Measurements from ENCODE around the gene PSMB11. TPM values are rescaled to one million over a fixed set of nuclear protein-coding genes. Genes with fewer than 3 reads are reported as not detected.

The PSMB11 gene
- total RNA-seq, 1 experiment from 2014 or later, result not detected

DNA sequence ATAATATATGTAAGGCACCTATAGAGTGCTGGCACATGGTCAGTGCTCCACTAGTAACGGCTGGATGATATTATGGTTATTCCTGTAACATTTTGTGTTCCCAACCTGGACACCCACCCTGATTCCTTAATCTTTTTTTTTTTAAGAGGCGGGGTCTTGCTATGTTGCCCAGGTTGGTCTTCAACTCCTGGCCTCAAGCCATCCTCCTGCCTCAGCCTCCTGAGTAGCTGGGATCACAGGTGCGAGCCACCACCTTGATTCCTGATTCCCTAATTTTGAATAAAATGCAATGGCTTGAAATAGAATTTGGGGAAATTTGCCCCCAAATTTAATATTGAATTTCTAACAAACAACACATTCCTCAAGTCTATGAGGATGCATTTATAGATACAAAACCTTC, 39.4 kb upstream of the PSMB11 start:
- ChIA-PET CTCF (interaction anchor here (2.5 kb wide), 1 partner anchor 16 kb away, joined by 10 read pairs; no protein-coding TSS in a partner anchor), POLR2A (no interaction called here)

More for the DNA sequence above, 39.4 kb upstream of the PSMB11 start:
- intact Hi-C loops (cut with micrococcal nuclease), result no loop called here
- H3K4me1 ChIP-seq (ENCODE audit: control insufficient read depth in 1 of 2, insufficient read depth in 2 of 2, low read length in 2 of 2), result peaks cover 11 to 30% of the 10 kb centered on the region in 2 experiments
- no peaks in the 10 kb centered on the region for H3K9me3 ChIP-seq (ENCODE audit: control insufficient read depth in 1 of 2, insufficient read depth in 1 of 2, low read depth in 1 of 2, low read length in 2 of 2)
- no TSS peak for BruUV-seq (replicated peaks)
- no peaks in the 10 kb centered on the region for H3K27me3 ChIP-seq (ENCODE audit: insufficient read depth, low read length)
- H3K4me2 ChIP-seq (ENCODE audit: low read length), result no peak overlapping the region
- no peak overlapping the region for H2AFZ ChIP-seq (ENCODE audit: low read depth, low read length, poor library complexity, severe bottlenecking)
- DNase-seq (ENCODE audit: low read depth, low spot score) (no peak), ATAC-seq (no peak)
- H3K27ac ChIP-seq (ENCODE audit: low read depth, low read length), result no peak overlapping the region
- H4K20me1 ChIP-seq (ENCODE audit: insufficient read depth), result no peaks in the 10 kb centered on the region
- TF ChIP-seq YY1 (IDR thresholded peaks at IDR 0.05; ENCODE audit: extremely low read depth, insufficient replicate concordance, low read depth, low read length), result no peak
- no peak for TF ChIP-seq CTCF (IDR thresholded peaks at IDR 0.05 in 2 of 3, conservative IDR thresholded peaks at IDR 0.05 in 1 of 3; ENCODE audit: borderline replicate concordance in 1 of 3, insufficient read depth in 1 of 3, low read depth in 2 of 3, low read length in 2 of 3)
- no peak for TF ChIP-seq CEBPB (IDR thresholded peaks at IDR 0.05; ENCODE audit: low read depth)
- no peak for TF ChIP-seq ATF3 (IDR thresholded peaks at IDR 0.05)
- no peak for TF ChIP-seq ELF1 (IDR thresholded peaks at IDR 0.05; ENCODE audit: borderline replicate concordance, low read depth)
- no peak for TF ChIP-seq ZNF274 (IDR thresholded peaks at IDR 0.05; ENCODE audit: low read depth, low read length)
- no peak for TF ChIP-seq JUND (IDR thresholded peaks at IDR 0.05)
- no peak for TF ChIP-seq EGR1 (IDR thresholded peaks at IDR 0.05; ENCODE audit: low read depth)
- no peak for TF ChIP-seq SIN3A (IDR thresholded peaks at IDR 0.05; ENCODE audit: low read depth)
- TF ChIP-seq FOSL1 (IDR thresholded peaks at IDR 0.05; ENCODE audit: low read depth), result no peak
- TF ChIP-seq, protein P1, sequence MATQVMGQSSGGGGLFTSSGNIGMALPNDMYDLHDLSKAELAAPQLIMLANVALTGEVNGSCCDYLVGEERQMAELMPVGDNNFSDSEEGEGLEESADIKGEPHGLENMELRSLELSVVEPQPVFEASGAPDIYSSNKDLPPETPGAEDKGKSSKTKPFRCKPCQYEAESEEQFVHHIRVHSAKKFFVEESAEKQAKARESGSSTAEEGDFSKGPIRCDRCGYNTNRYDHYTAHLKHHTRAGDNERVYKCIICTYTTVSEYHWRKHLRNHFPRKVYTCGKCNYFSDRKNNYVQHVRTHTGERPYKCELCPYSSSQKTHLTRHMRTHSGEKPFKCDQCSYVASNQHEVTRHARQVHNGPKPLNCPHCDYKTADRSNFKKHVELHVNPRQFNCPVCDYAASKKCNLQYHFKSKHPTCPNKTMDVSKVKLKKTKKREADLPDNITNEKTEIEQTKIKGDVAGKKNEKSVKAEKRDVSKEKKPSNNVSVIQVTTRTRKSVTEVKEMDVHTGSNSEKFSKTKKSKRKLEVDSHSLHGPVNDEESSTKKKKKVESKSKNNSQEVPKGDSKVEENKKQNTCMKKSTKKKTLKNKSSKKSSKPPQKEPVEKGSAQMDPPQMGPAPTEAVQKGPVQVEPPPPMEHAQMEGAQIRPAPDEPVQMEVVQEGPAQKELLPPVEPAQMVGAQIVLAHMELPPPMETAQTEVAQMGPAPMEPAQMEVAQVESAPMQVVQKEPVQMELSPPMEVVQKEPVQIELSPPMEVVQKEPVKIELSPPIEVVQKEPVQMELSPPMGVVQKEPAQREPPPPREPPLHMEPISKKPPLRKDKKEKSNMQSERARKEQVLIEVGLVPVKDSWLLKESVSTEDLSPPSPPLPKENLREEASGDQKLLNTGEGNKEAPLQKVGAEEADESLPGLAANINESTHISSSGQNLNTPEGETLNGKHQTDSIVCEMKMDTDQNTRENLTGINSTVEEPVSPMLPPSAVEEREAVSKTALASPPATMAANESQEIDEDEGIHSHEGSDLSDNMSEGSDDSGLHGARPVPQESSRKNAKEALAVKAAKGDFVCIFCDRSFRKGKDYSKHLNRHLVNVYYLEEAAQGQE (IDR thresholded peaks at IDR 0.05; ENCODE audit: low read depth), result no peak
- TF ChIP-seq ZFX (IDR thresholded peaks at IDR 0.05), result no peak
- TF ChIP-seq ZBTB33 (IDR thresholded peaks at IDR 0.05; ENCODE audit: extremely low read depth, insufficient replicate concordance, low read length), result no peak
- no peak for TF ChIP-seq EZH2 (IDR thresholded peaks at IDR 0.05)
- no peaks in the 10 kb centered on the region for H3K36me3 ChIP-seq (ENCODE audit: control insufficient read depth in 1 of 2, insufficient read depth in 2 of 2, low read length in 2 of 2)
- H3K9ac ChIP-seq (ENCODE audit: low read length), result no peak overlapping the region
- no peaks in the 10 kb centered on the region for H3K9me2 ChIP-seq (ENCODE audit: insufficient read depth)
- no peaks in the 10 kb centered on the region for H3K79me2 ChIP-seq (ENCODE audit: insufficient read depth, low read length)
- RAD21 ChIA-PET (ENCODE audit: low non-redundant PET in 1 of 2, low total read pairs in 2 of 2, uncharacterized antibody in 2 of 2, unreplicated experiment in 2 of 2), result no interaction called here
- no peak overlapping the region for H3K4me3 ChIP-seq (replicated peaks in 1 of 2; ENCODE audit: low read depth in 1 of 2, low read length in 2 of 2)
